ENCODE results near the gene DIS3L2.
A peak's percentile ranks its signal among the peaks of the same experiment; 100 is the strongest.

Gene DIS3L2

DNA sequence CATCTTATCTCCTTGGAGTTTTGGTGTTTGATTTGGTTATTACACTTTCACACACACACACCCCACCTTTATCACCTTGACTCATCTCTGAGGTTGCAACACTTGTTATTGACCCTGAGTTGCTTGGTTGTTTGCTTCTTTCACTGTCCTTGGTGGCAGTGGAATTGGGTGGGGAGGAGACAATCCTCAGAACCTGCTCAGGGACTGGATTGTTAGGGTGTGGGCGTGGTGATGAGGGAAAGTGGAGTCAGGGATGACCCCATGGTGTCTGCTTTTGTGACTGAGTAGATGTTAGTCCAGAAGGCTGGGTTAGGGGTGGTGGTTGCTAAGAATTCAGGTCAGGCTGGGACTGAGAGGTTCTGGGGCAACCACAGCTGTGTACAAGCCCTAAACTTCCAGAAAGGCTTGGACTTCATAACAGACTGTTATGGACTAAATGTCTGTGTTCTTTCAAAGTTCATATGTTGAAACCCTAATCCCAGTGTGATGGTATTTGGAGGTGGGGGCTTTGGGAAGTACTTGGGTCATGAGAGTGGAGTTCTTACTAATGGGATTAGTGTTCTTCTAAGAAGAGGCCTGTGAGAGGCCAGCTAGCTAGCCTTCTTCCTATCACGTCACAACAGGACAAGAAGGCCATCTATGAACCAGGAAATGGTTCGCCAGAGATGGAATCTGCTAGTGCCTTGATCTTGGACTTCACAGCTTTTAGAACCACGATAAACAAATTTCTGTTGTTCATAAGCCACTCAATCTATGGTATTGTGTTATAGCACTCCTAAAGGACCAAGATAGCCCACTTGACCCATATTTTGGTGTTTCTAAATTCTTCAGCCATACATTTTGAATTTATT, 3.4 kb upstream of the DIS3L2 start:
- DNase-seq = no peak

DNA sequence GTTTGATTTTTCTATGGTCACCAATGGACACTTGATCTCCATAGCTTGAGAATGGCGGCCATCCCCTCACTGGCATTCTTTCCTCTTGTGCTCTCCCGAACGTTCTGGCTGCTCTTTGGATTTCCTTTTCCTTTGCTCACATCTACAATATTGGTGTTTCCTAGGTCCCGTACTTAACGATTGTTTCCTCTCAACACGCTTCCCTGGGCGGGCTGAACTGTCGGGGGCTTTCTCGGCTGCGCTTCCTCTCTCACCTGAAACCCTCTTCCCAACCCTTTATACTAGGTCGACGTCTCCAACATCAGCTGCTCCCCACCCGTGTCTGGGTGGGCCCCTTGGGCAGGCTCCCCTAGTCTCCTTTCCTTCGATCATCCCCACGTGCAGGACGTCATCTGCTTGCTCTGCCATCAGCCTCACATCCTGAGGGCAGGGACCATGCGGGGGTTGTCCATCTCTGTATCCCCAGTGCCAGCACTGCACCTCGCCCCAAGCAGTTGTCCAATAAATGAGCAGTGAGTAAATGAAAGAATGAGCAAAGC, 634 bp upstream of the DIS3L2 start:
- no peak for DNase-seq

DNA sequence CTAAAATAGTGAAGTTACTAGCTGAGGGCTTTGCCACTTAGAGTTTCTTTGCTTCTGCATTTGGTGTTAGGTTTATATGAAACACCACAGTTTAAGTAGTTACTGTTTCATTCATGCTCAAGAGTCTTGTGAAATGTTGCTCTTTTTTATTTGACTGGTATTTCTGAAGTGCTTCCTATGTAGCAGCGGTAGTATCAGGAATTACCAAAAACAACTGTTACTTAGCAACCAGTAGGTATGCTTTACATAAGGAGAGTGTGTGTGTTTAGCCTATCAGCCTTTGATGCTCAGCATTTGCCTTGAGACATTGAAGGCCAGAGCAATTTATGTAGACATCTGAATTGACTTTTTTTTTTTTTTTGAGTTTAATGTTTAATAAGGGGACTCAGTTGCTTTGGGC, 3.6 kb downstream of the DIS3L2 start:
- peak; percentile 11 for DNase-seq

DNA sequence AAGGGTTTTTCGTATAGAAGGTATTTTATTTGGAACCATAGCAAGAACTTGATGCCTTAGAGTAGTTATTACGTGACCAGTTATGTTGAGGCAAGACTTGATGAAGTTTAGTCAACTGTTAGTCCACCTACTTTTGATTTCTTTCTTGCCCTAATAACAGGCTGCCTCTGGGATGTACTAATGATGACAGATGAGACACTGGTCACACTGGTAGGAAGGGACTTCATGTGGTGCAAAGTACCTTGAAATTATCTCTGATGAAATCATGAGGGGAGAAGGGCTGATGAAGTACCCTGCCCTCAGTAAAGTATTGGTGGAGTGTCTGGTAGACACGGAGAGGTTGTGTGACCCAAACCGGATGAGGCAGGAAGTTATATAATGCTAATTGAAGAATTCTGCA, 5.4 kb downstream of the DIS3L2 start:
- DNase-seq = no peak

DNA sequence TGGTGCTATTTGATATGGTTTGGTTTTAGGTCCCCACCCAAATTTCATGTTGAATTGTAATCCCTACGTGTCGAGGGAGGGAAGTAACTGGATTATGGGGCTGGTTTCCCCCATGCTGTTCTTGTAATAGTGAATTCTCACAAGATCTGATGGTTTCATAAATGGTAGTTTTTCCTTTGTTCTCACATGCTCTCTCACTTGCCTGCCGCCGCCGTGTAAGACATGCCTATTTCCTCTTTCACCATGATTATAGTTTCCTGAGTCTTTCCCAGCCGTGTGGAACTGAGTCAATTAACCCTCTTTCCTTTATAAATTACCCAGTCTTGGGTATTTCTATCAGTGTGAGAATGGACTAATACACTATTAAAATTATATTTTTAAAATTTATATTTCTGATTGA, 7.3 kb downstream of the DIS3L2 start:
- no peak for DNase-seq

DNA sequence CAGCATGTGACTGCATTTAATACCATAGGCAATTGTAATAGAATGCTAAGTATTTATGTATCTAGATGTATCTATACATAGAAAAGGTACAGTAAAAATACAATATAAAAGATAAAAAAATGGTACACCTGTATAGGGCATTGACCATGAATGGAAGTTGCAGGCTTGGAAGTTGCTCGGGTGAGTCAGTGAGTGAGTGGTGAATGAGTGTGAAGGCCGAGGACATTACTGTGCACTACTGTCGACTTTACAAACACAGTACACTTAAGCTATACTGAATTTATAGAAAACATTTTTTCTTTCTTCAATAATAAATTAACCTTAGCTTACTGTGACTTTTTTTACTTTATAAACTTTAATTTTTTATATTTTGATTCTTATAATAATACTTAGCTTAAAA, 8.9 kb downstream of the DIS3L2 start:
- DNase-seq = no peak

DNA sequence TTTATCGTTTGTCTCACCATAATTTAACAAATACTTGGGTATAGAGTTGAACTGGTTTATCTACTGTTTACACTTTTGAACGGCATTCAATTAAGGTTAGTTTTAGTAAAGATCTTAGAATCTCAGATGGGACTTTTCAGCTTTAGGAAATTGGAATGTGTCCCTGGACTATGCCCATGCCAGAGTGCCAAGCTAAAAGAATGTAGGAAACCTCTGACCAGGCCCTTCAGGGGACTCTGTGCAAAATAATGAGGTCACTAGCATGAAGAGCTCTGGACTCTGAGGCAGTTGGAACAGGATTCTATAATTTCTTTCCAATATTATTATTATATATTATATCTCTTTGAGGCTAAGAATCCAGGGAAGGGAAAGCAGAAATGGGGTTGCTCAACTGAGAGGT, 13.5 kb downstream of the DIS3L2 start:
- no peak for DNase-seq

DNA sequence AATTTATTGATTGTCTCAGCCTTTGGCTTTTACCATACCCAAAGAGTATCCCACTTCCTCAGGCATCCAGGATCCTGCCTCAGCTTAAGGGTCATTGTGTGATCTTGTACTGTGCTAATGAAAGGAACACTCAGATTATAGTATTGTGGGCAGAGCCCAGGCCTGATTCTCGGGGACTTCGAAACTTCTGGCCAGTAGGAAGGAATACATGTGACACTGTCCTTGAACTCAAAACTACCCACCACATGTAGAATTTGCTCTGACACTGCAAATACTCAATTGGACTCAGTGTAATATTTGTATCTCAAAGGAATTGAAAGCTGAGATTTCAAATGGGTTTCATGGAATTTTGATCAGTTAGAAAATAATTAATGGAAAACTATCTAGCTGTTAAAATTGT, 15.9 kb downstream of the DIS3L2 start:
- no peak for DNase-seq

DNA sequence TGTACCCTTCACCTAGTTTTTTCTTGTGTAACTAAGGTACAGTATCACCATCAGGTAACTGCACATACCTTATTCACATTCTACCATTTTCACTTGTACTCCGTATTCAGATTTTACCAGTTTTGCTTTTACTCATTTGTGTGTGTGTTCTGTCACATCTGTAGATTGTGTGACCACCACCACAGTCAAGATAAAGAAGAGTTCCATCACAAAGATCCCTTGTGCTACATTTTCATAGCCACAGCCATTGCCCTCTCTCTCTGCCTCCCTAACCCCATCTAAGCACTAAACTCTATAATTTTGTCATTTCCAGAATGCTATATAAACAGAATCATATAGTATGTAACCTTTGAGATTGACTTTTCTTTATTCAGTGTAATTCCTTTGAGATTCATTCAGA, 23.5 kb downstream of the DIS3L2 start:
- peak; percentile 16 for DNase-seq

DNA sequence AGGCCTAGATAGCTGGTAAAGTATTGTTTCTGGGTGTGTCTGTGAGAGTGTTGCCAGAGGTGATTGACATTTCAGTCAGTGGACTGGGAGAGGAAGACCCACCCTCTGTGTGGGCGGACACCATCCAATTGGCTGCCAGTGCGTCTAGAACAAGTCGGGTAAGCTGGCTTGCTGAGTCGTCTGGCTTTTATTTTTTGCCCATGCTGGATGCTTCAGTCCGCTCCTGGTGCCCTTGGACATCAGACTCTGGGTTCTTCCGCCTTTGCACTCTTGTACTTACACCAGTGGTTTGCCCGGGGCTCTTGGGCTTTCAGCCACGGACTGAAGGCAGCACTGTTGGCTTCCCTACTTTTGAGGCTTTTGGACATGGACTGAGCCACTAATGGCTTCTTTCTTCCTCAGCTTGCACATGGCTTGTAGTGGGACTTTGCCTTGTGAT, 24.3 kb downstream of the DIS3L2 start:
- DNase-seq = no peak

DNA sequence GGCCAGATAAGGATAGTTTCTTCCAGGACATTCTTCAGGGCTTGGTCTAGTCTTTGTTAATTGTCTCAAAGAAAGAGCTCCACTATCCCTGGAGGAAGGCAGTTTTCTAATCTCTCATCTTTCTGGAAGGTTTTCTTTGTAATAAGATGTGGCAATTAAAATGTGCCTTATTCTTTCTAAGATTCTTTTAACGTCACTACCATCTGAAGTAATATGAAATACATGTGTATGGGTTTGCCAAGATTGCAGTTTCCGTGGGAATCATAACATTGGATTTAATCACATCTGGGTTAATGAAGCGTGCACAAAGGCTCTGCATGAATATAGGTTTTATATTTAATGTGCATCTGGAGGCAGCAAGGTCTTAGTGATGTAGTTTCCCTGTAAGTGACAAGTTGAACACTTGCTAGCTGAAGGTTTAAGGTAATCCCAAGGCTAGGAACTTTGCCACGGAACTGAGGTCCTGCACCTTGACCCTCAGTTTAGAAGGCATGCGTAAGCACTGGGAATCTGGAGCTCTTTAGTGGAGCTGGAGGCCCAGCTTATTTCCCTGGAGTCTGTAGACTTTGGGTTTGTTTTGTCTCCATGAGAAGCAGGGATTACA, 25.7 kb downstream of the DIS3L2 start:
- DNase-seq = no peak

DNA sequence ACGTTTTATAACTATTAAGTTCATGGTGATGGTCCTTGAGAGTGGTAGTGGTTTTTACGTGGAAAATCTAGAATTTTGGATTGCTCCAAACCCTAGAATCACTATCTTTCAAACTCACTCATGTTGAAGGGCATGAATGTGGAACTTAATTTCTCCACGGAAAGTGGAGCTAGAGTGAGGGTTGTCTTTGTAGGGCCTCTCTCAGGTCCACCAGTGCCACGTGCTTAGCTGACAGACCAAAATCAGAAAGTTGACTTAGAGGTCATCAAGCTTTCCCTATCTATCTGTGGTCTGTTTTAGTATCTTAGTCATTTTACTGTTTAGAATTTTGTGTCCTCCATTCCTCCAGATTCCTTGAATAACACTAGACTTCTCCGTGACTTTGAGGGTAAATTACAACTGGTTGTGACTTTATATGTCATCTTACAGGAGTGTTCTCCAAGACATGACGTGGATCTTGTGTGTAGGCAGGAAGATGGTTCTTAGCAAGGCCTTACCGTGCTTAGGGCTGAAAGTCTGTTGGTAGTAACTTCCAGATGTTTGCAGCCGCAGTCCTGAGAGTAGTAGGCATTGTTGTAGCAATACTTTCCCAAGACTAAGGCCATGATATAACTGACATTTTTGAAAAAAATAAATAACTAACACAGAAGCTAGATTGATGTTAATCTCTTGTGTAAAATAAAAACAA, 26.8 kb downstream of the DIS3L2 start:
- DNase-seq = no peak

DNA sequence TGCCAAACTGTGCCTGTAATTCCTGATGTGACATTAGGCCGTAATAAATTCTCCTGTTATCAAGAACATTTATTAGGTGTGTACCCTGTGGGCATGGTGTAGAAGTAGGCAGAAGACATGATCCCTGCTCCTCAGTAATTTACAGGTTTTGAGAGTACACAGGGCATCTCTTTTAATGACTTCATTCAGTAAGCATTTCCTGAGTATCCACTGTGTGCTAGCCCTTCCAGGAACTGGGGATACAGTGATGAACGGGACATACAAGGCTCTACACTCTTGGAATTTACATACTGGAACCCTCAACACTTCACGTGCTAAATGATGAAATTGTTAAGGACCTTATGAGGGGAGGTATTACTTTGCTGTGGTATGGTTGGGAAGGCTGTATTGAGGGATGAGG, 30.2 kb downstream of the DIS3L2 start:
- DNase-seq = no peak

DNA sequence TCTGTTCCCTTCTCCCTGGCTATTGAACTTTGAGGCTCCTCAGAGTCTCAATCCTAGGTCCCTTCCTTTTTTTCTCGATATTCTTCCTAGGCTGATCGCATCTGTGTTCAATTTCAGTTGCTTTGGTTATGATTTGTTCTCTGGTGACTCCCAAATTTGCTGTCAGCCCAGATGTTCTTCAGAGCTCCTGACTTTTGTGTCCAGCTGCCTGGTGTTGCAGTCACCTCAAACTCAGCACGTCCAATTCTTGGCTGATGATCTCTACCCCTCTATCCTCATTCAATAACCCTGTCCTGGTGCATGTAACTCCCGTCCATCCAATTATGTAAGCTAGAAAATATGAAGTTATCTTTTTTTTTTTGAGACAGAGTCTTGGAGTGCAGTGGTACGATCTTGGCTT, 31.4 kb downstream of the DIS3L2 start:
- DNase-seq = no peak

DNA sequence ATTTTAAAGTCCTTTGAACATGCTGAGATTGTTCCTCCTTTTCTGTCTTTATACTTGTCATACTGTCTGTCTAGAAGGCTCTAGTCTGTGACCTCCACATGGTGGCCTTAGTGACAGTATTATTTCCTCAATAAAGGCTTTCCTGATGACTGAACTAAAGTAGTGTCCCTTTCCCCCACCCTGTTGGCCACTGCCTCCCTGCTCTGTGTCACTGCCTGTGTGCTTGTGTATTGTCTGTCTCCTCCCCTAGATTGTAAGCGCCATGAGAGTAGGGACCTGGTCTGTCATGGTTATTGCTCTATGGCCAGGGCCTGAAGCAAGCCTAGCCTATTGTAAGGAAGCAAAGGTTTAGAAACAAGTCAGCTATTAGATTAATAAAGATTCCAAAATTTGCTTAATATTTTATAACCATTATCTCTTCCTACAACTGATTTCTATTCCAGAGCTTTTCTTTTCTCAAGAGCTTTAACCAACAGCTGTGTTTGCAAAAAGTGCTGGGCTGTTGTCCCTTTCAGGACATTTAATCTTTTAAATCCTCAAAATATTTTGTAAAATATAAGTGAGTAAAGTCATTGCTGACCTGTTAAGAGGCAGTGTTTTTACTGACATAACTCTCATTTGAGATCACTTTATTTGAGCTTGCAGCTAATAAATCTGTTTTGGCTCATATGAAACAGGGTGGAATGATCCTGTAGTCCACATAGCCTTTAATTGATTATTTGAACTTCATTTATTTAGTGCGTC, 35.5 kb downstream of the DIS3L2 start:
- no peak for DNase-seq

DNA sequence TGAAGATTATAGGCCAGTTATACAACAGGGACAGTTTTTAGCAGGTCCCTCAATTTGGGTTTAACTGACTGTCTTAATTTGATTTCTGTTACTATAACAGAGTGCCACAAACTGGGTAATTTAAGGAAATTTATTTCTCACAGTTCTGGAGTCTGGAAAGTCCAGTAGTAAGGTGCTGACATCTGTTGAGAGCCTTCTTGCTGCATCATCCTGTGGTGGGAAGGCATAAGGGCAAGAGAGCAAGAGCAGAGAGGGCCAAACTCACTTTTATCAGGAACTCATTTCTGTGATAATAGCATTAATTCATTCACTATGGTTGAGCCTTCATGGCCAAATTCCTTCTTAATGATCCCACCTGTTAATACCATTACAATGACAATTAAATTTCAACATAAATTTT, 36.5 kb downstream of the DIS3L2 start:
- no peak for DNase-seq

DNA sequence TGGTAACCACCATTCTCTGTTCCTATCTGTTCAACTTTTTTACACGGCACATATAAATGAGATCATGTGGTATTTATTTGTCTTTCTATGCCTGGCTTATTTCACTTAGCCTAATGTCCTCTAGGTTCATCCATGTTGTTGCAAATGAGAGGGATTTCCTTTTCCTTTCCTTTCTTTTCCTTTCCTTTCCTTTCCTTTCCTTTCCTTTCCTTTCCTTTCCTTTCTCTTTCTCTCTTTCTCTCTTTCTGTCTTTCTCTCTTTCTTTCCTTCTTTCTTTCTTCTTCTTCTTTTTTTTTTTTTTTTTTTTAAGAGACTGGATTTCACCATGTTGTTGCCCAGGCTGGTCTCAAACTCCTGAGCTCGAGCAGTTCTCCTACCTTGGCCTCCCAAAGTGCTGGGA, 38.9 kb downstream of the DIS3L2 start:
- no peak for DNase-seq

DNA sequence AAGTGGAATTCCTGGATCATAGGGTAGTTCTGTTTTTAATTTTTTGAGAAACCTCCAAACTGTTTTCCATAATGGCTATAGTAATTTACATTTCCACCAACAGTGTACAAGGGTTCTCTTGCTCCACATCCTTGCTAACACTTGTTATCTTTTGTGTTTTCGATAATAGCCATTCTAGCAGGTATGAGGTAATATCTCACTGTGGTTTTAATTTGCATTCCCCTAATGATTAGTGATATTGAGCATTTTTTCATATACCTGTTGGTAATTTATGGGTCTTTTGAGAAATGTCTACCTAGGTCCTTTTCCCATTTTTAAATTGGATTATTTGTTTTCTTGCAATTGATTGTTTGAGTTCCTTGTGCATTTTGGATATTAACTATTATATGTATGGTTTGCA, 39.6 kb downstream of the DIS3L2 start:
- DNase-seq = no peak

DNA sequence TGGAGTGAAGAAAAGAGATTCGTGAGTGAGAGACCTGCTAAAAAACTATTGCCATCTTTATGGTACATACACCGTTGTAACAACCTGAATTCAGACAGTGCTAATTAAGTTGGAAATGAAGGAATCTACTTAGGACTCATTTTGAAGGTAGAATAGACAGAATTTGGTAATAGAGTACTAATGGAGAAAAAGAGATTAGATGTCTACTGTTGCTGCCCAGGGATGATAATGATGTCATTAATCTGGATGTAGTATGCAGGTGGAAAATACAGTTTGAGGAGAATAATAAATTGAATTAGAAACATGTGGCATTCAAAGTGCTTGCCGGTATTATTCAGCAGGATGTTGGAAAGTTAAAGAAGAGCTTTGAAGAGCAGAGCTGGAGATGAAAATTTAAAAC, 44.7 kb downstream of the DIS3L2 start:
- no peak for DNase-seq

DNA sequence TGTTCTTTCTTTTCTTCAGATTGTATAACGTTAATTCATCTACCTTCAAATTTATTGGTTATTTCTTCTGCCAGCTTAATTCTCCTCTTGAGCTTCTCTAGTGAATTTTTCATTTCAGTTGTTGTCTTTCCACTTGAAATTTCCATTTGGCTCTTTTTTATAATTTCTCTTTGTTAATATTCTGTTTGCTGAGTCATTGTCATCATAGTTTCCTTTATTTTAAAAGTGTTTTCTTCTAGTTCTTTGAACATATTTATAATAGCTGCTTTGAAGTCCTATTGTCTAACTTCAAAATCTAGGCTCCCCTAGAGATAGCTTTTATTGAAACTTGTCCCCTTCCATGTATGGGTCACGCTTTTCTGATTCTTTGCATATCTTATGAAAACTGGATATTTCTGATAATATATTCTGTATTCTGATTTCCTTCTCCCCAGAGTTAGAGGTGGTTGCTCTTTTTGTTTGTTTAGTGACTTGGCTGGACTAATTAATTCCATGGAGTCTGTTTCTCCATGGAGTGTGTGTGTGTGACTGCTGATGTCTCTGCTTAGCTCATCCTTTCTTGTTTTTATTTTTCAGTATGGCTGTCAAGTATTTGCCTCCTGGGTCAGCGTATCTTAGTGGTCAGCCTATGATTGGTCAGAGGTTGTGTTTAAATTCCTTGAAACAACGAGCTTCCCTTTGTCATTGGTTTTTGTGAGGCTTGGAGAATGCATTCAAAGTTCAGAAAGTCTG, 47.6 kb downstream of the DIS3L2 start:
- no peak for DNase-seq

DNA sequence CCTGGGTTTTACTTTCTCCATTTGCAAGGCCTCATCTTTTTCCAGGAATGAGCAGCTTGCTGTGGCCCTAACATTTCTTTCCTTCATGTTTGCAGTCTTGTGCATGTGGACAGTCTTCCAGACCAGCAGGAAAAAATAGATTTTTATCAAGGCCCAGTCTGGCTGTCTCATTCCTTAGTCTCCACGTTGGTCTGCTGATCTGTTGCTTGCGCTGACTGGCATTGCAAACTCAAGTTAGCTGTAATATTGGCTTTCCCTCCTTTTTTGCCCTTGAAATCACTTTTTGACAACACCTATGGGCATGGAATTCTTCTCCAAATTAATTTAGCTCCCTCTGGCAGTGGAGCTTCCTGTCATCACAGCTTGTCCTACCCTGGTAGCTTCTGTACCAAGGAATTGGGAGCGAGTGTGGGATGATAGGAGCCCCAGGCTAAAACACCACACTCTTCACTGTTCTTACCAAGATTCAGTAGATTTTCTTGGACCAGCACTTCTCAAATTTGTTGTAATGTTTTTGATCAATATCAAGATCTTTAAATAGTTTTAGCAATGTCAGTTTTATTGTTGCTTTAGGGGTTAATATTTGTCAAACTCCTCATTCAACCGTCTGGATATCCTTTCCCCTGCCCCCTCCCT, 48.2 kb downstream of the DIS3L2 start:
- no peak for DNase-seq

All from activated CD4-positive, alpha-beta T cell treated with anti-CD3 and anti-CD28 coated beads, Interleukin-2, amount 50 U/mL, for 16 hours (primary cell).